GM18526 (cell line): ENCODE measurements around the gene BTG1.

Experiments
- POLR2A ChIP-seq: IDR thresholded peaks from 3 replicates; pipeline ENCODE4 v1.6.1; 2011; ENCODE audit not compliant: insufficient read length; ENCODE audit errors: extremely low read depth

Gene BTG1

GRCh38 chr12:92145731-92146496 lies at the start of gene BTG1:
Gene BTG1, minus strand, starts transcription at chr12:92145846. Its CDS starts 311 bp downstream, at chr12:92145535.
- peak; percentile 100 for TF ChIP-seq POLR2A

DNA sequence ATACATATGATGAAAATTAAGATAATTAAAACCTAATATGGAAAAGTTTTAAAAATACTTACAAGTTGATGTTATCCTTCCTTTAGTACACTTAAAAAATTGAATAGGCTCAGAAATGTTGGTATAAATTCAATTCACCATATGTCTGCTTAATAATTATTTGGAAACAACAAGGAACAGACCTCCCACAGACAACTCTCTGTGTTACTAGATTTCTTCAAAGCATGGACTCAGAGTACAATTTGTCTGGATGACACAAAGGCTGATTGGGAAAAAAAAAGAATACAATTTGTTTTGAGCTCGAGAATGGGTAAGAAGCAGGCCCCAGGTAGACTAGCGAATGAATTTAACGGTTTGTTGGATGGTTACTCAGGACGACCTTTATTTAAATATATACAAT lies 48.9 kb upstream of the BTG1 start:
- TF ChIP-seq POLR2A, result no peak

- no peak for TF ChIP-seq POLR2A
Observed at GRCh38 chr12:92193846-92194245, 48.2 kb upstream of the BTG1 start.

DNA sequence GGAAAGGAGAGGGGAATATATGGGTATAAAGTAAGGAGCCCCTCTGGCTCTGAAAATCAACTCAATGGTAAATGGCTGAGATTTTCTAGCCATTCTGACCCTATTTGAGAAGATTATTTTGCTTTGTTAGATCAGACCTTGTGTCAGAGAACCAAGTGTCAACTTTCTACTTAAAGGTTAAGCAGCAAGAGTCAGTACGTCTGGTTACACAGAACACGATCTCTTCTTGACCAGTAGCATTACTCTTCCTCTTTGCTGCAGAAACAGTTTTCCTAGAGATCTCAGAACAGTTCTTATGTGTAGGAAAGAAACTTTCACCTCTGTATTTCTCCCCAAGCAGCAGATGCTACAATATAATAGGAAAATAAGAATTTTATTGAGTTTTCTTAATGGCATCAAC lies 47.4 kb upstream of the BTG1 start:
- no peak for TF ChIP-seq POLR2A

DNA sequence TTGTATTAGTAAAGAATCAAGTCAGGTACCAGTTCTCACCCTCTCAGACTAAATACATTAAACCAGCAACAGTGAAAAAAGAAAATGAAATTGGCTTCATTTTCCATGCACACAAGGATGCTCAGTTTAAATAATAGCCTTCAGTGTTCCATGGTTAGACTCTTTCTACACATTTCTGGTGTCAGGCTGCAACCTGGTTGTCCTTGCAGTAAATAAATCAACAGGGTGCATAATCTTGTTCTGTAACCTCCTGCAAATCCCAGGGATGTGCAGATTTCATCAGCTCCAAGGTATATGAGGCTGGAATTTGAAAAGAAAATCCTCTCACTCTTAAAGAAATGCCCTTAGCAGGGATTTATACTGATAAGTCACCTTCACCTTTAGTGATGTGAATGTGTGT lies 46.7 kb upstream of the BTG1 start:
- TF ChIP-seq POLR2A, result no peak

GRCh38 chr12:92191061-92191460 lies 45.4 kb upstream of the BTG1 start:
- TF ChIP-seq POLR2A, result no peak

- TF ChIP-seq POLR2A, result no peak
Observed at GRCh38 chr12:92188517-92189188, 43.0 kb upstream of the BTG1 start.

DNA sequence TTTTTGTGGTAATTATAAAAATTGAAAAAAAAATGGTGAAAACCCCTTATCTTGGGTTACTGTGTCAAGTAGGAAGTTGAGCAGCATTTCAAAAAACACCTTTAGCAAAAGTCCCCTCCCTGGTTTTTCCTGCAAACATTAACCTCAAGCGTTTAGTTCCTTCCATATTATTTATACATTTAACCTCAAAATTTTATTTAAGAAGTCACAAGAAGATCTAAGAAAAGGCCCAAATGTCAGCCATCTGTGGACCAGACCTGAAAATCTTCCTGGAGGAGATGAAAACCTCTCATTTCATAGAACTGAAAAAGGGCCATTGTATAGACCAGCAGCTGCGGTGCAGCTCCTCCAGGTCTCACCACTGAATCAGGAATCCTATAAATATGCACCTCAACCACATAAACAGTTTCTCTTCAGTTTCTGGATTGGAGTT lies 40.4 kb upstream of the BTG1 start:
- no peak for TF ChIP-seq POLR2A

DNA sequence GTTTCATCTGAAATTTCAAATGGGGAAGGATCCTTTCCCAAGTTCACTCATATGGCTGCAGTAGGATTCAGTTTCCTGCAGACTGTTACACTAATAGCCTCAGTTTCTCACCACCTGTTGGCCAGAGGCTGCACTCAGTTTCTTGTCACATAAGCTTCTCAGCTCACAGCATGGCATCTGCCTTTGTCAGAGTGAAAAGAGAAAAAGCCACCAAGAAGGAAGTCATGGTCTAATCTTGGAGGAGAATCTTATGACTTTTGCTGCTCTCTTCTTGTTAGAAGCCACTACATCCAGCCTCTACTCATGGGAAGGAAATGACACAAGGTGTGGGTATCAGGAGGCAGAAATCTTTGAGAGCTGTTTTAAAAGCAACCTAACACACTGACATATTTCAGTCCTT lies 39.4 kb upstream of the BTG1 start:
- TF ChIP-seq POLR2A, result no peak

GRCh38 chr12:92183575-92183974 lies 37.9 kb upstream of the BTG1 start:
- TF ChIP-seq POLR2A, result no peak

- no peak for TF ChIP-seq POLR2A
Observed at GRCh38 chr12:92178340-92178739, 32.7 kb upstream of the BTG1 start.

- no peak for TF ChIP-seq POLR2A
Observed at GRCh38 chr12:92176646-92177045, 31.0 kb upstream of the BTG1 start.

- TF ChIP-seq POLR2A, result no peak
Observed at GRCh38 chr12:92175961-92176360, 30.3 kb upstream of the BTG1 start.

- no peak for TF ChIP-seq POLR2A
Observed at GRCh38 chr12:92170050-92170449, 24.4 kb upstream of the BTG1 start.

GRCh38 chr12:92167075-92167474 lies 21.4 kb upstream of the BTG1 start:
- no peak for TF ChIP-seq POLR2A

DNA sequence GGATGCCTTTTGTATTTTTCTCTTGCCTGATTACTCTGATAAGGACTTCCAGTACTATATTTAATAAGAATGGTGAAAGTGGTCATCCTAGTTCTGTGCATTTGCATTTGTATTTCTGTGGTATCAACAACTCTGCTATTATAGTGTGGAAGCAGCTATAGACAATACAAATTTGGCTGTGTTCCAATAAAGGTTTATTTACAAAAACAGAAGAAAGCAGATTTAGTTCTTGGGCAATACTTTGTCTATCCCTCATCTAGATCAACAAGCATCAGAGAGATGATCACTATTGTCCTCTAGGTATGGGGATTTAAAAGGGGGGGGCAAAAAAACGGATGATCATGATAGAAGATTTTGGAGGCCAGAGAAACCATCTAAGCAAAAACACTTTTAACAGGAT lies 19.1 kb upstream of the BTG1 start:
- no peak for TF ChIP-seq POLR2A

GRCh38 chr12:92162079-92162478 lies 16.4 kb upstream of the BTG1 start:
- TF ChIP-seq POLR2A, result no peak
